ENCODE results near the gene G2E3. TPM values are rescaled to one million over a fixed set of nuclear protein-coding genes. Genes with fewer than 3 reads are reported as not detected.

Gene G2E3
- total and polyA plus RNA-seq, 2 of the 13 experiments (the other 11 are each of a cell fraction or from before 2014, with no cell fraction given): 22.8 to 63.0 TPM

- Histone ChIP-seq H3K9ac (ENCODE audit: insufficient read depth, low read depth, low read length) (no peak overlapping the region), H3K4me1 (ENCODE audit: insufficient read depth, low read length) (no peaks in the 10 kb centered on the region), H3K9me3 (ENCODE audit: low read length) (no peaks in the 10 kb centered on the region), H2AFZ (ENCODE audit: low read length) (no peak overlapping the region), H4K20me1 (ENCODE audit: insufficient read depth, low read length) (no peaks in the 10 kb centered on the region), H3K36me3 (replicated peaks in 1 of 2; ENCODE audit: control insufficient read depth in 1 of 2, insufficient read depth in 2 of 2, low read length in 2 of 2) (no peaks in the 10 kb centered on the region), H3K27me3 (ENCODE audit: control insufficient read depth in 1 of 2, insufficient read depth in 2 of 2, low read length in 2 of 2) (no peaks in the 10 kb centered on the region), H3K4me3 (replicated peaks in 1 of 3; ENCODE audit: insufficient read depth in 1 of 3, low read depth in 2 of 3, low read length in 3 of 3) (no peak overlapping the region), H3K4me2 (ENCODE audit: low read depth, low read length) (no peak overlapping the region), H3K79me2 (ENCODE audit: insufficient read depth, low read length) (no peaks in the 10 kb centered on the region), H3K27ac (ENCODE audit: extremely low read length, insufficient read depth, low read length) (no peak overlapping the region)
- ChIA-PET CTCF (ENCODE audit: low intra/inter-chr PET ratio, low total read pairs) (no interaction called here), POLR2A (no interaction called here)
- no peak for FAIRE-seq
- in situ Hi-C loops (cut with HindIII; ENCODE audit: extremely low pct_ligation_motif_present, low pct_unique_long_range_greater_than_20kb) (loop anchor here (10.0 kb wide), 2 partner anchors 146 to 1766 kb away; no protein-coding TSS in a partner anchor), intact Hi-C loops (cut with micrococcal nuclease; ENCODE audit: unreplicated experiment) (no loop called here)
- ATAC-seq: no peak
- no TSS peak for BruUV-seq (replicated peaks)
- 3% methylated on average over 2 of the region's 2 CpGs for WGBS (ENCODE audit: low lambda C conversion rate)
- no peak for DNase-seq (ENCODE audit: low spot score)
- no peak for TF ChIP-seq FOXK1 (CRISPR knock-in tag; IDR thresholded peaks at IDR 0.05; ENCODE audit: borderline replicate concordance, low read depth)
- TF ChIP-seq NFIB (CRISPR knock-in tag; IDR thresholded peaks at IDR 0.05; ENCODE audit: borderline replicate concordance): no peak
- no peak for TF ChIP-seq DNMT1 (CRISPR knock-in tag; IDR thresholded peaks at IDR 0.05)
- TF ChIP-seq CHD4 (IDR thresholded peaks at IDR 0.05; ENCODE audit: borderline replicate concordance, low read length): no peak
- TF ChIP-seq, protein P1, sequence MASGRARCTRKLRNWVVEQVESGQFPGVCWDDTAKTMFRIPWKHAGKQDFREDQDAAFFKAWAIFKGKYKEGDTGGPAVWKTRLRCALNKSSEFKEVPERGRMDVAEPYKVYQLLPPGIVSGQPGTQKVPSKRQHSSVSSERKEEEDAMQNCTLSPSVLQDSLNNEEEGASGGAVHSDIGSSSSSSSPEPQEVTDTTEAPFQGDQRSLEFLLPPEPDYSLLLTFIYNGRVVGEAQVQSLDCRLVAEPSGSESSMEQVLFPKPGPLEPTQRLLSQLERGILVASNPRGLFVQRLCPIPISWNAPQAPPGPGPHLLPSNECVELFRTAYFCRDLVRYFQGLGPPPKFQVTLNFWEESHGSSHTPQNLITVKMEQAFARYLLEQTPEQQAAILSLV (CRISPR knock-in tag; IDR thresholded peaks at IDR 0.05; ENCODE audit: borderline replicate concordance): no peak
- no peak for TF ChIP-seq ZNF501 (CRISPR knock-in tag; IDR thresholded peaks at IDR 0.05)
- TF ChIP-seq, protein P2, sequence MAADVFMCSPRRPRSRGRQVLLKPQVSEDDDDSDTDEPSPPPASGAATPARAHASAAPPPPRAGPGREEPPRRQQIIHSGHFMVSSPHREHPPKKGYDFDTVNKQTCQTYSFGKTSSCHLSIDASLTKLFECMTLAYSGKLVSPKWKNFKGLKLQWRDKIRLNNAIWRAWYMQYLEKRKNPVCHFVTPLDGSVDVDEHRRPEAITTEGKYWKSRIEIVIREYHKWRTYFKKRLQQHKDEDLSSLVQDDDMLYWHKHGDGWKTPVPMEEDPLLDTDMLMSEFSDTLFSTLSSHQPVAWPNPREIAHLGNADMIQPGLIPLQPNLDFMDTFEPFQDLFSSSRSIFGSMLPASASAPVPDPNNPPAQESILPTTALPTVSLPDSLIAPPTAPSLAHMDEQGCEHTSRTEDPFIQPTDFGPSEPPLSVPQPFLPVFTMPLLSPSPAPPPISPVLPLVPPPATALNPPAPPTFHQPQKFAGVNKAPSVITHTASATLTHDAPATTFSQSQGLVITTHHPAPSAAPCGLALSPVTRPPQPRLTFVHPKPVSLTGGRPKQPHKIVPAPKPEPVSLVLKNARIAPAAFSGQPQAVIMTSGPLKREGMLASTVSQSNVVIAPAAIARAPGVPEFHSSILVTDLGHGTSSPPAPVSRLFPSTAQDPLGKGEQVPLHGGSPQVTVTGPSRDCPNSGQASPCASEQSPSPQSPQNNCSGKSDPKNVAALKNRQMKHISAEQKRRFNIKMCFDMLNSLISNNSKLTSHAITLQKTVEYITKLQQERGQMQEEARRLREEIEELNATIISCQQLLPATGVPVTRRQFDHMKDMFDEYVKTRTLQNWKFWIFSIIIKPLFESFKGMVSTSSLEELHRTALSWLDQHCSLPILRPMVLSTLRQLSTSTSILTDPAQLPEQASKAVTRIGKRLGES (CRISPR knock-in tag; IDR thresholded peaks at IDR 0.05; ENCODE audit: borderline replicate concordance): no peak
- TF ChIP-seq RFX5 (IDR thresholded peaks at IDR 0.05; ENCODE audit: low read depth, low read length): no peak
- TF ChIP-seq TBX3 (IDR thresholded peaks at IDR 0.05; ENCODE audit: borderline replicate concordance): no peak
- TF ChIP-seq ZNF20 (CRISPR knock-in tag; IDR thresholded peaks at IDR 0.05): no peak
- no peak for TF ChIP-seq ZNF44 (CRISPR knock-in tag; IDR thresholded peaks at IDR 0.05)
- TF ChIP-seq NFYC (CRISPR knock-in tag; IDR thresholded peaks at IDR 0.05): no peak
- TF ChIP-seq FOXA1 (IDR thresholded peaks at IDR 0.05): no peak
- TF ChIP-seq FOXA1 (CRISPR knock-in tag; IDR thresholded peaks at IDR 0.05): no peak
- TF ChIP-seq RAD51 (IDR thresholded peaks at IDR 0.05; ENCODE audit: borderline replicate concordance): no peak
- no peak for TF ChIP-seq RNF219 (CRISPR knock-in tag; IDR thresholded peaks at IDR 0.05)
- no peak for TF ChIP-seq ZNF772 (CRISPR knock-in tag; IDR thresholded peaks at IDR 0.05)
- no peak for TF ChIP-seq MAFK (conservative IDR thresholded peaks at IDR 0.05 in 1 of 2, IDR thresholded peaks at IDR 0.05 in 1 of 2; ENCODE audit: low read length in 2 of 2)
- no peak for TF ChIP-seq MYC (CRISPR knock-in tag; IDR thresholded peaks at IDR 0.05; ENCODE audit: borderline replicate concordance)
Measured at GRCh38 chr14:30520536-30520935, 38.4 kb upstream of the G2E3 start.
